ENCODE data around the gene LIMK2.

LIMK2 gene

DNA sequence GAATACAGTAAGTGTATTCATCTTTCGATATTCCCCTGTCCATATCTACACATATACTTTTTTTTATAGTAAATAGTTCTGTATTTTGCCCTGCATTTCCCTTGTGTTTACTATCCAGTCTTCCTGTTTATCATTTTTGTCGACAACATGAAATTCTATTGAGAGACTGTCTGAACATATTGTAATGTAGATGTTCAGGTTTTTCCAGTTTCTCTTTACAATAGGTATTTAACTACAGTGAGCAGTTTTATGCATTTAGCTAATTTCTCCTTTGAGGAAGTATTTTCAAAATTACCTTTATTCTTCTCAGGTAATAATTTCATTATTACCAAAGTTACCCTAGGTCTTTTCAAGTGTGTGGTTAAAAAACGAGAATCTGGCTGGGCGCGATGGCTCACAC lies 63.5 kb downstream of the LIMK2 start:
- no peak for DNase-seq

DNA sequence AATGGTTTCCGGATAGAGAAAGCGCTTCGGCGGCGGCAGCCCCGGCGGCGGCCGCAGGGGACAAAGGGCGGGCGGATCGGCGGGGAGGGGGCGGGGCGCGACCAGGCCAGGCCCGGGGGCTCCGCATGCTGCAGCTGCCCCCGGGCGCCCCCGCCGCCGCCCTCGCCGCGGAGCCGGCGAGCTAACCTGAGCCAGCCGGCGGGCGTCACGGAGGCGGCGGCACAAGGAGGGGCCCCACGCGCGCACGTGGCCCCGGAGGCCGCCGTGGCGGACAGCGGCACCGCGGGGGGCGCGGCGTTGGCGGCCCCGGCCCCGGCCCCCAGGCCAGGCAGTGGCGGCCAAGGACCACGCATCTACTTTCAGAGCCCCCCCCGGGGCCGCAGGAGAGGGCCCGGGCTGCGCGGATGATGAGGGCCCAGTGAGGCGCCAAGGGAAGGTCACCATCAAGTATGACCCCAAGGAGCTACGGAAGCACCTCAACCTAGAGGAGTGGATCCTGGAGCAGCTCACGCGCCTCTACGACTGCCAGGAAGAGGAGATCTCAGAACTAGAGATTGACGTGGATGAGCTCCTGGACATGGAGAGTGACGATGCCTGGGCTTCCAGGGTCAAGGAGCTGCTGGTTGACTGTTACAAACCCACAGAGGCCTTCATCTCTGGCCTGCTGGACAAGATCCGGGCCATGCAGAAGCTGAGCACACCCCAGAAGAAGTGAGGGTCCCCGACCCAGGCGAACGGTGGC lies 64.5 kb downstream of the LIMK2 start:
- no peak for DNase-seq

DNA sequence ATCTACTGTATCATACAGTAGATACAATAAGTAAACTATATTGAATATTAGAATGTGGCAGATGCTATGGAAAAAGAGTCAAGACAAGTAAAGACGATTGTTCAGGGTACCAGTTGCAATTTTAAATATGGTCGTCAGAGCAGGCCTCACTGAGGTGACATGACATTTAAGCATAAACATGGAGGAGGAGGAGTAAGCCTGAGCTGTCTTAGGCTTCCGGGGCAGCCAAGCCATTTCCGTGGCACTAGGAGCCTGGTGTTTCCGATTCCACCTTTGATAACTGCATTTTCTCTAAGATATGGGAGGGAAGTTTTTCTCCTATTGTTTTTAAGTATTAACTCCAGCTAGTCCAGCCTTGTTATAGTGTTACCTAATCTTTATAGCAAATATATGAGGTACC lies 65.6 kb downstream of the LIMK2 start:
- DNase-seq = no peak

DNA sequence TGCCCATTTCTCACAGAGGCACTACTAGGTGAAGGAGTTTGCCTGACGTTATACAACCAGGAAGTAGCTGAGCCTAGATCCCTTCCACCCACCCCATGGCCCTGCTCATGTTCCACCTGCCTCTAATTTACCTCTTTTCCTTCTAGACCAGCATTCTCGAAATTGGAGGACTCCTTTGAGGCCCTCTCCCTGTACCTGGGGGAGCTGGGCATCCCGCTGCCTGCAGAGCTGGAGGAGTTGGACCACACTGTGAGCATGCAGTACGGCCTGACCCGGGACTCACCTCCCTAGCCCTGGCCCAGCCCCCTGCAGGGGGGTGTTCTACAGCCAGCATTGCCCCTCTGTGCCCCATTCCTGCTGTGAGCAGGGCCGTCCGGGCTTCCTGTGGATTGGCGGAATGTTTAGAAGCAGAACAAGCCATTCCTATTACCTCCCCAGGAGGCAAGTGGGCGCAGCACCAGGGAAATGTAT lies 66.1 kb downstream of the LIMK2 start:
- DNase-seq = no peak

DNA sequence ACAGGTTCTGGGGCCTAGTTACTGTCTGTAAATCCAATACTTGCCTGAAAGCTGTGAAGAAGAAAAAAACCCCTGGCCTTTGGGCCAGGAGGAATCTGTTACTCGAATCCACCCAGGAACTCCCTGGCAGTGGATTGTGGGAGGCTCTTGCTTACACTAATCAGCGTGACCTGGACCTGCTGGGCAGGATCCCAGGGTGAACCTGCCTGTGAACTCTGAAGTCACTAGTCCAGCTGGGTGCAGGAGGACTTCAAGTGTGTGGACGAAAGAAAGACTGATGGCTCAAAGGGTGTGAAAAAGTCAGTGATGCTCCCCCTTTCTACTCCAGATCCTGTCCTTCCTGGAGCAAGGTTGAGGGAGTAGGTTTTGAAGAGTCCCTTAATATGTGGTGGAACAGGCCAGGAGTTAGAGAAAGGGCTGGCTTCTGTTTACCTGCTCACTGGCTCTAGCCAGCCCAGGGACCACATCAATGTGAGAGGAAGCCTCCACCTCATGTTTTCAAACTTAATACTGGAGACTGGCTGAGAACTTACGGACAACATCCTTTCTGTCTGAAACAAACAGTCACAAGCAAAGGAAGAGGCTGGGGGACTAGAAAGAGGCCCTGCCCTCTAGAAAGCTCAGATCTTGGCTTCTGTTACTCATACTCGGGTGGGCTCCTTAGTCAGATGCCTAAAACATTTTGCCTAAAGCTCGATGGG lies 66.7 kb downstream of the LIMK2 start:
- DNase-seq = no peak

DNA sequence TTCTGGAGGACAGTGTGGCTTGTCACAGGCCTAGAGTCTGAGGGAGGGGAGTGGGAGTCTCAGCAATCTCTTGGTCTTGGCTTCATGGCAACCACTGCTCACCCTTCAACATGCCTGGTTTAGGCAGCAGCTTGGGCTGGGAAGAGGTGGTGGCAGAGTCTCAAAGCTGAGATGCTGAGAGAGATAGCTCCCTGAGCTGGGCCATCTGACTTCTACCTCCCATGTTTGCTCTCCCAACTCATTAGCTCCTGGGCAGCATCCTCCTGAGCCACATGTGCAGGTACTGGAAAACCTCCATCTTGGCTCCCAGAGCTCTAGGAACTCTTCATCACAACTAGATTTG lies 67.2 kb downstream of the LIMK2 start:
- peak; percentile 57 for DNase-seq

DNA sequence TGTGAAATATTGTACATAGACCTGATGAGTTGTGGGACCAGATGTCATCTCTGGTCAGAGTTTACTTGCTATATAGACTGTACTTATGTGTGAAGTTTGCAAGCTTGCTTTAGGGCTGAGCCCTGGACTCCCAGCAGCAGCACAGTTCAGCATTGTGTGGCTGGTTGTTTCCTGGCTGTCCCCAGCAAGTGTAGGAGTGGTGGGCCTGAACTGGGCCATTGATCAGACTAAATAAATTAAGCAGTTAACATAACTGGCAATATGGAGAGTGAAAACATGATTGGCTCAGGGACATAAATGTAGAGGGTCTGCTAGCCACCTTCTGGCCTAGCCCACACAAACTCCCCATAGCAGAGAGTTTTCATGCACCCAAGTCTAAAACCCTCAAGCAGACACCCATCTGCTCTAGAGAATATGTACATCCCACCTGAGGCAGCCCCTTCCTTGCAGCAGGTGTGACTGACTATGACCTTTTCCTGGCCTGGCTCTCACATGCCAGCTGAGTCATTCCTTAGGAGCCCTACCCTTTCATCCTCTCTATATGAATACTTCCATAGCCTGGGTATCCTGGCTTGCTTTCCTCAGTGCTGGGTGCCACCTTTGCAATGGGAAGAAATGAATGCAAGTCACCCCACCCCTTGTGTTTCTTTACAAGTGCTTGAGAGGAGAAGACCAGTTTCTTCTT lies 67.9 kb downstream of the LIMK2 start:
- no peak for DNase-seq

DNA sequence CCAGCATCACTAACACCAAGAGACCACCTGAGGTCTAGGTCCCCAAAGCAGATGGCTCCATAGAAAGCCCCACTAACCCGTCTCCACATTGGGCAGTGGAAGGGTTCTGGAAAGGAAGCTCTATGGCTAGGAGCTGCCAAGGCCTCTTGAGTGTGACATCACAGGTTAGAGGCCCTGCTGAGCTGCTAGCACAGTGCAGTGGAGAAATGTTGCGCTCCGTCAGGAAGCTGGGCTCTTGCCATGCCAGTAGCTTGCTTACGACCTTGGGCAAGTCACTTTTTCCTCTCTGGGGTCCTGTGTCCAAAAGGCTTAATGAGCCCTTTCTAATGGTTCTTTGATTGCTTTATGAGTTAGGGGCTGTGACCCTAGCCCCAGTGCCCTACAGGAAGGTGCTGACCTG lies 69.6 kb downstream of the LIMK2 start:
- no peak for DNase-seq

DNA sequence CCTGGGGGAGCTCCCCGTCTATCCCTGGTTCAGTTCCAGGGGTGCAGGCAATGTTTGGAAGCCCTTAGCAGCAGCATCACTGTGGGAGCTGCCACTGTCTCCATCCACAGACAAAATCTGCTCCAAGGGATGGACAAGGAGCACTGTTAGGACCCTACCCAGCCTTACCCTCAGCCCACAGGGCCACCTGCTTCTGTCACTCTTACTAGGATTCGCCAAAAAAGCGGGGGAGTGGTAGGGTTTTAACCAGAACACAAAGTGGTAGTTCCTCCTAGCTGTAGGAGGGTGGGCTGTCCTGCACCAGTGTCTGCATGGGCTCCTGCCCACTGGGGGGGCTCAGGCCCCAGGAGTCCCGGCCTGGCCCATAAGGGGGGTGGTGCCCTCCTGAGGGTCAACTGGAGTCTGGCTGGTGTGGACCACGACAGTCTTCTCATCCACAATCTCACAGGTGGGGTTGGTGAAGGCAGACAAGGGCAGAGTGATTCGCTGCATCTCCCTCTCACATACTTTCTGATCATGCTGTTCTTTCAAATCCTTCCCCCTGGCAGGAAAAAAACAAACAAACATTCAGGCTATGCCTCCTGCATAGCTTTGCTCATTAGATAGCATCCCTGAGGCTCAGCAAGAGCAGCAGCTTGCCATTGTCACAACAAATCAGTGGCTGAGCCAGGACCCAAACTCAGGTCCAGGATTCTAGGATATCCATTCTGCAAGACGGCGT lies 70.8 kb downstream of the LIMK2 start:
- DNase-seq = no peak

DNA sequence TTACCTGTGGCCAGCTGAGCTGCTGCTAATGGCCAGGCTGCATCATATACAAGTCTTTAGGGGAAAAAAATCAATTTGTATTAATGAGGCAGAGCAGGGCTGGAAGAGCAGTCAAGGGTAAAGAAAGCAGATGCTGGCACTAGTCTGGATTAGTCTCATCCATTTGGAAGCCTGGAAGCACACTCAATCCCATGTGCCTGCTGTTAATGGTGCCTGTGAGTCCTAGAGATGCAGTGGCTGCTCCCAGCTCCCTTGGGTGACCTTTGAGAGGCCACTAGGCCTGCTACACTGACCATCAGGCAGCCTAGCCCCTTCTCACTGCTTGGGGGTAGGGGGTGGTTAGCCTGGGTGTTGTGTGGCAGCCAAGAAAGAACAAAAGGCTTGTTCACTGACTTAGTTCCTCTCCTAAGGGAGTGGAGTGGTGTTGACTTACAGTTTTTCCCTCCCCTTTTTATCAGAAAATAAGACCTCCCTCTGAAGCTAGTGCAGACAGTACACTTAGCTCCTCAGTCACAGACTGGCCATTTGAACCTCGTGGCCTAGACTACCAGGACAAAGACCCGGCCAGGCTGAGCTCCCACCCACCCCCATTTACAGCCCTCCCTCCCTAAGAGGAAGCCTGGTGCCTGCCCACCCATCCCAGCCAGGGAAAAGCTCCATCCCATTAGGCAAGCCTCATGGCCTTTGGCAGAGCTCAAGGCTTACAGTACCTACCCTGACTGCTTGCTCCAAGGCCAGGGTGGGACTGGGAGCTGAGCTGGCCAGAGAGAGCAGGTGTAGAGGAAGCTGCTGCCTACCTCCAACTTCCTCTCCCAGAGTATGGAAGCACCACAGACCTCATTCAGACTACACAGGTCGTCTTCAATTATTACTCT lies 72.4 kb downstream of the LIMK2 start:
- no peak for DNase-seq

DNA sequence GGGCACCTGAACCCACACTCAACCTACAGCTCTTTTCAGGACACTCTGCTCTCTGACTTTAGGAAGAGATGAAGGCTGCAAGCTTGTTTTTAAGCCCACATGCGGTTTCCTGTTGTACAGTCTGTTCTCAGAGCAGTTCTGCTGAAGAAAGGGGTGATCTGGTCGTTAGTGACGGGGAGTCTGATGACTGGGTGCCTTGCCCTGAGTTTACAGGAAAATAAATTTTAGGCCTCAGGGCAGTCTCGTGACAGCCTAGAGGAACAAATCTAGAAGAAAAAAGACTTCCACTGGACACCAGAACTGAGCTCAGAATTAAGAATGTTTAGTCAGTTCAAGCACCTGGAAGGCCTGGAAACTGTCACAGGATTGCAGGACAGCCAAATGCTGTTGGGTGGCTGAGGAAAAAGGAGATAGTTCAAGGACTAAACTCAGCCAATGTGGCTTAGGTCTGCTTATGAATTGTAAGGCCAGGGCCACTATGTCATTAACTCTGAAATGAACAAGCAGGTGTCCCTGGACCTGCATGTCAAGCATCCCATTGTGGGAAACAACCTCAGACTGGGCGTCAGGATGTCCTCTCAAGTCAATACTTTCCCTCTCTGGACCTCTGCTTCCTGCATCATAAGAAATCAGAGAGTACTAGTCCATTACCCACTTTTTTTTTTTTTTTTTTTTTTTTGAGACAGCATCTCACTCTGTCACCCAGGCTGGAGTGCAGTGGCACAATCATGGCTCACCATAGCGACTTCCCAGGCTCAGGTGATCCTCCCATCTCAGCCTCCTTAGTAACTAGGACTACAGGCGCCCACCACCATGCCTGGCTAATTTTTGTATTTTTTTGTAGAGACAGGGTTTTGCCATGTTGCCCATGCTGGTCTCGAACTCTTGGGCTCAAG lies 74.5 kb downstream of the LIMK2 start:
- DNase-seq = peak; percentile 52

DNA sequence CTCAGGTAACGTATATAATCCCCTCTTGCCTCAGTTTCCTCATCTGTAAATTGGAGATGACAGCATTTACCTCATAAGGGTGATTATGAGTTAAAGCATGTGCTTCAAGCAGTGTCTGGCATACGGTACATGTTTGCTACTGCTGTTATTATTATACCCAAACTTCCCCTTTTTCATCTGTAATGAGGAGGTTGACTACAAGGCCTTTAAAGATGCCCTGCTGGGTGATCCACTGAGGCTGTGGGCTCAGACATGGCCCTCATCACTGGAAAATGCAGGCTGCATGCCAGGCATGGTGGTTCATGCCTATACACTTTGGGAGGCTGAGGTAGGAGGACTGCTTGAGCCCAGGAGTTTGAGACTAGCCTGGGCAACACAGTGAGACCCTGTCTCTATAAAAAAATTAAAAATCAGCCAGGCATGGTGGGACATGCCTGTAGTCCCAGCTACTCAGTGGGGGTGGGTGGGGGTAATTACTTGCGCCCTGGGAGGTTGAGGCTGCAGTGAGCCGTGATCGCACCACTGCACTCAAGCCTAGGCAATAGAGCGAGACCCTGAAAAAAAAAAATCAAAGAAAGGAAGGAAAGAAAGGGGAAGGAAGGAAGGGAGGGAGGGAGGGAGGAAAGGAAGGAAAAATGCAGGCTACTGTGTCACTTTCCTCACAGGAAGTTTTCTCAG lies 75.9 kb downstream of the LIMK2 start:
- no peak for DNase-seq

DNA sequence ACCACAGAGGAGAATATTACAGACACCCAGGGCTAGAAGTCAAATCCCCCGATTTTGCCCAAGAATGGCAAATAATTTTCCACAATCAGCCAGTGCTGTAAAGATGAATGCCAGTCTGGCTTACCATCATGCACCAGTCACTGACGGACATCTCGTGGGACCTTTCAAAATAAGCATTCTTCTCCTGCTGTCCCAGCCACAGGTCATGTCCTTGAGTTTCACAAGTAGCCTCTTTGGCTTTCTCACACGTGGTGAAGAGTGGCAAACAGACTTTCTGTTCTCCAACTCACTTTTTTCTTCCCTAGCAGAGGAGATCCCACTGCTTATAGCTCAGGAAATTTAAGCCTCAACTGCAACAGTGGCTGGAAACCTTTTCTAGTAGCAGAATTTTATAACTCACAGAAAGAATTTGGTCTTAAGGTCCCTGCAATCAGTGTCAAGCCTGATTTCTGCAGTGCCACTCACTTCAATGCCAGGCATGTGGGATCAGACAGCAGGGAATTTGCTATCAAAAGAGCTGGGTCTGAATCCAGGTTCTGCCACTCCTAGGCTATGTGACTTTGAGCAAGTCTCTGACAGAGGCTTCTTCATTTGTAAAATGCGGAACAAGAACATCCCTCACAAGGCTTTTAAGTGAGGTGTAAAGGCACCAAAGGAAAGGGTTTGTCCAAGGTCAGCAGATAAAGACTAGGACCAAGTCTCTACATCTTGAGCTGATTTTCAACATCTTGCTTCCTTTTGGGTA lies 76.6 kb downstream of the LIMK2 start:
- DNase-seq = no peak

DNA sequence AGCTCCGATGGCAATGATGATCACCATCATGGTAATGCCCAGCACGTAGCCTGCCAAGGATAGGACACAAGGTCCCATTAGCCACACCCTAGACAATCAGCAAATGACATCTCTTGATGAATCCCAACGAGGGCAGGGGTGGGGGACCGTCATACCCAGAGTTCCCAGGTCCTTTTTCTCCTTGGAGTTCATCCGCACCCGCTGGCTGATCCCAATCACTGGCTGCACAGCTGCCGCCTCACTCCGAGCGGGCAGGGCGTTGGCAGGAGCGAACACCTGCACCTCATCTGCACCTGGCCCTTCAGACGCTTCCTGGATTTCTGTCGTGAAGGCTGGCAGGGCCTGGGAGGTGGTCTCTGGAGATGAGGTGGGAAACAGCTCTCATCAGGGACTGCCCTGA lies 77.2 kb downstream of the LIMK2 start:
- DNase-seq = no peak

DNA sequence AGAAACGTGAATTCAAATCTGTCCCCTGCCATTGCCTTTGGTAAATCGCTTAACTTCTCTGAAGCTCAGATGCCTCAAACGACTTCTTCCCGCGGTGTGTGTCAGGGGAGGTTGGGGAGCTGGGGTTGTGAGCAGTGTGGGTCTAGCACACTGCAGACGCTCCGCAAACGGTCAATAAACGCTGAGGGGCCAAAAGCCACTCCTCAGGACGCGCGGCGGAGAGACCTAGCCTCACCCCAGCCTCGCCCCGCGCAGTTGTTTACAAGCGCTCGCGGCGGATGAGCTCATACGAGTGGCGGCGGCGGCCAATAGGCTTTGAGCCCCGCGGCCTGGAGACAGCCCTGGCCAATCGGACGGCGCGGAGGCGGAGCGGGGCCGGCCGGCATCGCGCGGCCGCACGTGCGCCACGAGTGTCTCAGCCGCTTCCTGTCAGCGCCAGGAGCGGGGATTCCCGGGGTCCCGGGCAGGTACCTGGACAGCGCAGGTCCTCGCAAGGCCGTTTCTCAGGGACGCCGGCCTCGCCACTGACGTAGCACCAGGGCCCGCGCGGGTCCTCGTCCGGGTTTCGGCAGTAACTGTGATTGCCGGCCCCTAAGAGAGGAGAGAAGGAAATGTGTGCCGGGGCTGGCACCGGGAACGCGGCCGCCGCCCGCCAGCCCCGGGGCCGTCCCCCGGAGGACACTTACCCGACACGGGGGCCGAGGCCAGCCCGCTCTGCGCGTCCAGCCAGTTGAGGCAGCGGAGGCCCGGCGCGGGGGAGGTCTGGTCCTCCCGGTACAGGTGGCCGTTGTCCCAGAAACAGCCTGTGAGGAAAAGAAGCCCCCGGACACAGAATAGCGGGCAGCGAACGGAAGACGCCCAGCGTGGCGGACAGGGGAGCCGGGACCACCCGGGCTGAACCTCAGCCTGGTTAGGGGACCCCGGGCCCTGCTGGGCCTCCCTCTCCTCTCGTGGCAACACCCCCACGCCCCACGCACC lies 78.7 kb downstream of the LIMK2 start:
- peak; percentile 95 for DNase-seq

DNA sequence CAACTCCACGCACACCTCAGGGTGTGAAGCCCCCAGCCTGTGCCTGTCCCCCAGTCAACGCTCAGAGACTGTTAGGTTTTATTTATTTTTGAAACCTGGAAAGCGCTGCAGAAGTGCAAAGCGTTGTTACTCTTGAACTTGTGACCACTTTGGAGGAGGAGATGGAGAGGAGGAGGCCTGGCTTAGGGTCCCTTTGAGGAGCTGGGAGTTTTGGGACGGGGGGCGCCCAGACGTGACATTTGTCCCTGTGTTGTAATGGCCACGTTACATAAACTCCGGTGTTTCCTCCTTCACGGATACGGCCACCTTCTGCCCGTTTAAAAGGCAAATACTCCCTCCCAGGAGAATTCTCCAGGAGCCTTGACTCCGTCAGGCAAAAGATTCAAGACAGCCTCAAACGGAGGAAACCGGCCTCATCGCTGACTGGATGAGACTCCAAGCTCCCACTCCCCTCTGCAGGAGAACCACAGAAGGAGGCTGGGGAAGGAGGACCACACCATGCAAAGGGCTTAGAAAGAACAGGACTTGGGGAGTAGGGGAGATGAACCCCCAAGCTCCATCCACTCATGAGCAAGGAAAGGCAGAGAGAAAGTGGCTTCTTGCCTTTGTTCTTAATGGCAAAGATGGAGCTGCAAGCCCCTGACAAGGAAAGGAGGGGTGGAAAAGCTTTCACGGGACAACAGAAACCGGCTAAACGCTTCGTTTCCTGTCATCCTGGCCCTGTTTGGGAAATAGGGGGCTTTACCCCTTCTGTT lies 79.6 kb downstream of the LIMK2 start:
- DNase-seq = no peak

DNA sequence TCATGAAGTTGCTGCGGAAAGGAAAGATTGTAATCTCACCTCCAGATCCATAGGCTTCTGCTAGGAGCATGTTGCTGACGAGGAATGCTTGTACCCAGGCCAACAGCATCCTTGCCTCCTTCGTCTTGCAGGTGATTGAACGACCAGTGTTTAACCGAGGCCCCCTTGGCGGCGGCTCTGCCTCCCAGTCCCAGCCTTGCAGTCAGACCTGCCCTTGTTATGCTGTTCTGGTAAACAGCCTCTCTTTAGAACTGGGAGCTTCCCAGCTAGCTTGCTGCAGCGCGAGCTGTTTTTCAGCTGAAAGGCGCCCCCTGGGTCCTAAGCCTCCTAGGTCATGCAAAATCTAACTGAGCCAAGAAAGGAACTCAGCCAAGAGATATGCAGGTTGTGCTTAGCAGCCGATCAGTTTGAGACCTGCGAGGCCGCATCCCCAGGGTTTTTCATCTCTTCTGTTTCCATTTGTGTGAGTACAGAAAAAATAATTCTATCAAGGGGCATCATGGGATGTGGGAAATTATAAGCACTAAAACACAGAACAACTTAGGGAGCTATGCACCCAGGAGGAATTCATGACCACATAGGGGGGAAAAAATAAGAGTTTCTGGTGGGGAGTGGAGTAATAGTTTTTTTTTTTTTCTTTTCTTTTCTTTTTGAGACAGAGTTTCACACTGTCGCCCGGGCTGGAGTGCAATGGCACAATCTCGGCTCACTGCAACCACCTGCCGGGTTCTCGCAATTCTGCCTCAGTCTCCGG lies 80.3 kb downstream of the LIMK2 start, which contains the start of gene PIK3IP1:
PIK3IP1 (minus strand) TSS at position 253 of the 754 bp plus-strand sequence; CDS start at position 109, 144 bp downstream.
- DNase-seq = peak; percentile 87
